NT2/D1 (cell line): Measurements from ENCODE around the gene ZNF428.

ENCODE experiments used
- SUZ12 ChIP-seq: IDR thresholded peaks from 2 replicates; pipeline ENCODE4 v1.6.1; 2011; ENCODE audit not compliant: insufficient read length, insufficient read depth; ENCODE audit errors: extremely low read depth
- ZNF274 ChIP-seq: IDR thresholded peaks from 2 replicates; pipeline ENCODE4 v1.6.1; 2011; ENCODE audit warnings: mild to moderate bottlenecking, low read depth, low read length

DNA sequence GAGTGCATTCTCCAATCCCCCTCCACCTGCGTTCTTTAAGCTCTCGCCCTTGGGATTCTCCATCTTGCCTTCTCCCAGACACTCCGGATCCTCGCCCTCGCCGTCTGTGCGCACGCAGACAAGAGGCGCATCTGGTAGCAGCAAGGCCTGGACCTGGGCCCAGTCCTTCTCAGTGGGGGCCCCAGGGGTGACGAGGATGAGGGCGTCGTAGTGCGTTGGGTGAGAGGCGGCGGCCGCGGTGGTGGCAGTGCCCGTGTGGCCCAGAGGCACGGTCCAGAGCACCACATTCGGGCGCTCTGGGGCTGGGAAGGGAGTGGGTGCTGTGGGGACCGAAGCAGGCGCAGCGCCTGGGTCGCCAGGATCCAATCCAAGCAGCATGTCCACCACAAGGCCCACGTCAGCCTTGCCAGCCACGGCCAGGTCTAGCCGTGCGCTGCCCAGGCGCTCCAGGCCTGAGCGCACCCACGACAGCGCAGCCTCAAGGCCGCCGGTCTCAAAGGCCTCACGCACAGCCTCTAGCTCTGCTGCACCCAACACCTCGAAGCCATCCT is 26.6 kb downstream of the ZNF428 start:
- TF ChIP-seq ZNF274 (no peak), SUZ12 (no peak)
